ENCODE results near the gene CLN3. TPM values are rescaled to one million over a fixed set of nuclear protein-coding genes. Genes with fewer than 3 reads are reported as not detected.

CLN3 gene
- total RNA-seq, 1 experiment from 2014 or later, result 37.3 TPM

DNA sequence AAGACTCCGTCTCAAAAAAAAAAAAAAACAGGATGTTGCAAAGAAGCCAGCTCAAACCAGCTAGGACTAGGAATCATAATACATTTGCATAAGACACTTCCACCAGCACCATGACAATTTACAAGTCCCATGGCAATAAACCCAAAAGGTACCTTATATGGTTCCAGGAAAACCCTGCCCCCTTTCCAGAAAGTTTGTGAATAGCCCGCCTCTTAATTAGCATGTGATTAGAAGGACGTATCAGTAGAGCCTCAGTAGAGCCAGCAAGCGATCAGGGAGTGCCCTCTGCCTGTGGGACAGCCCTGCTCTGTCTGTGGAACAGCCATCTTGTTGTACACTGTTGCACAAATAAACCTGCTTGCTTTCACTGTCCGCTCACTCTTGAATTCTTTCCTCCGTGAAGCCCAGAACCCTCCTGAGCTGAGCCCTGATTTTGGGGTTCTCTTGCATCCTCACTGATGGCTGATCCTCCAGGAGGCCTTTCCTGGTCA, 32.9 kb upstream of the CLN3 start:
- Histone ChIP-seq H3K27ac (ENCODE audit: low read depth, low read length, poor library complexity, severe bottlenecking) (no peak overlapping the region), H3K27me3 (replicated peaks; ENCODE audit: insufficient read depth, low read depth, low read length, poor library complexity) (no peaks in the 10 kb centered on the region), H3K4me3 (ENCODE audit: low read depth, low read length, poor library complexity, severe bottlenecking) (no peak overlapping the region), H3K4me1 (ENCODE audit: insufficient read depth, low read length, poor library complexity, severe bottlenecking) (no peaks in the 10 kb centered on the region), H3K36me3 (ENCODE audit: insufficient read depth, low read length, poor library complexity, severe bottlenecking) (no peaks in the 10 kb centered on the region), H3K9me3 (ENCODE audit: low read depth, low read length, poor library complexity, severe bottlenecking) (no peaks in the 10 kb centered on the region)
- POLR2A ChIA-PET (ENCODE audit: low non-redundant PET), result no interaction called here
- CTCF ChIA-PET, result no interaction called here
- 0 out of 2 replicates have a peak, but pooled peaks have one; percentile 14 for TF ChIP-seq CTCF (conservative IDR thresholded peaks at IDR 0.05; ENCODE audit: low read depth, low read length)
- no peak for TF ChIP-seq EZH2 (IDR thresholded peaks at IDR 0.05; ENCODE audit: borderline replicate concordance, low read depth, low read length, poor library complexity, severe bottlenecking)
- intact Hi-C loops (cut with micrococcal nuclease; ENCODE audit: unreplicated experiment), result no loop called here
- no TSS peak for BruUV-seq (replicated peaks)
- peak; percentile 53 for DNase-seq (ENCODE audit: low spot score)

- POLR2A ChIA-PET (ENCODE audit: low non-redundant PET), result interaction anchor here (0.6 kb wide), 1 partner anchor 300 kb away, joined by 4 read pairs; the partner anchor contains the start of gene ATXN2L
- no peaks in the 10 kb centered on the region for H3K9me3 ChIP-seq (ENCODE audit: low read depth, low read length, poor library complexity, severe bottlenecking)
- H3K27ac ChIP-seq (ENCODE audit: low read depth, low read length, poor library complexity, severe bottlenecking), result no peak overlapping the region
- intact Hi-C loops (cut with micrococcal nuclease; ENCODE audit: unreplicated experiment), result no loop called here
- no peak overlapping the region for H3K4me3 ChIP-seq (ENCODE audit: low read depth, low read length, poor library complexity, severe bottlenecking)
- no peak for DNase-seq (ENCODE audit: low spot score)
- no peaks in the 10 kb centered on the region for H3K4me1 ChIP-seq (ENCODE audit: insufficient read depth, low read length, poor library complexity, severe bottlenecking)
- H3K36me3 ChIP-seq (ENCODE audit: insufficient read depth, low read length, poor library complexity, severe bottlenecking), result no peaks in the 10 kb centered on the region
- CTCF ChIA-PET, result interaction anchor here (0.7 kb wide), 1 partner anchor 93 kb away, joined by 5 read pairs; no protein-coding TSS in a partner anchor
- TF ChIP-seq CTCF (conservative IDR thresholded peaks at IDR 0.05; ENCODE audit: low read depth, low read length), result no peak
- no peak for TF ChIP-seq EZH2 (IDR thresholded peaks at IDR 0.05; ENCODE audit: borderline replicate concordance, low read depth, low read length, poor library complexity, severe bottlenecking)
- no TSS peak for BruUV-seq (replicated peaks)
- H3K27me3 ChIP-seq (replicated peaks; ENCODE audit: insufficient read depth, low read depth, low read length, poor library complexity), result no peaks in the 10 kb centered on the region
Measured at GRCh38 chr16:28522792-28523191, 30.9 kb upstream of the CLN3 start.

- no peak overlapping the region for H3K4me3 ChIP-seq (ENCODE audit: low read depth, low read length, poor library complexity, severe bottlenecking)
- no peaks in the 10 kb centered on the region for H3K27me3 ChIP-seq (replicated peaks; ENCODE audit: insufficient read depth, low read depth, low read length, poor library complexity)
- H3K9me3 ChIP-seq (ENCODE audit: low read depth, low read length, poor library complexity, severe bottlenecking), result no peaks in the 10 kb centered on the region
- CTCF ChIA-PET, result no interaction called here
- POLR2A ChIA-PET (ENCODE audit: low non-redundant PET), result no interaction called here
- H3K36me3 ChIP-seq (ENCODE audit: insufficient read depth, low read length, poor library complexity, severe bottlenecking), result no peaks in the 10 kb centered on the region
- no peaks in the 10 kb centered on the region for H3K4me1 ChIP-seq (ENCODE audit: insufficient read depth, low read length, poor library complexity, severe bottlenecking)
- DNase-seq (ENCODE audit: low spot score), result no peak
- TF ChIP-seq EZH2 (IDR thresholded peaks at IDR 0.05; ENCODE audit: borderline replicate concordance, low read depth, low read length, poor library complexity, severe bottlenecking) (no peak), CTCF (conservative IDR thresholded peaks at IDR 0.05; ENCODE audit: low read depth, low read length) (no peak)
- no peak overlapping the region for H3K27ac ChIP-seq (ENCODE audit: low read depth, low read length, poor library complexity, severe bottlenecking)
- no TSS peak for BruUV-seq (replicated peaks)
- intact Hi-C loops (cut with micrococcal nuclease; ENCODE audit: unreplicated experiment), result no loop called here
Measured at GRCh38 chr16:28521436-28521835, 29.6 kb upstream of the CLN3 start.

Data from A673 (cell line).